AG04450 (cell line): ENCODE data around the gene CLDN8. TPM values are rescaled to one million over a fixed set of nuclear protein-coding genes. Genes with fewer than 3 reads are reported as not detected.

Experiments
- CTCF ChIA-PET: fragments of 300-600, 350-600 bp; formaldehyde crosslinking; extraction: SDS; loops from one replicate; lab custom pipeline; 2022; ENCODE audit warnings: antibody characterized with exemption, inconsistent platforms; lab: Charles Lee
- POLR2A ChIA-PET: fragments of 350-600 bp; formaldehyde crosslinking; extraction: SDS; loops from one replicate; lab custom pipeline; 2021; ENCODE audit warnings: antibody characterized with exemption, inconsistent platforms; lab: Yijun Ruan, JAX
- DNase-seq: peaks from one replicate; pipeline ENCODE4 v3.0.0-alpha.2; 2011; ENCODE audit warnings: low read depth, low spot score
- H3K27ac ChIP-seq: one replicate; pipeline ENCODE4 v1.5.1; 2012; ENCODE audit warnings: low read depth, low read length, control low read depth
- H3K27me3 ChIP-seq: one replicate; pipeline ENCODE4 v1.6.0; 2012; ENCODE audit warnings: low read length; ENCODE audit not compliant: control insufficient read depth, insufficient read depth
- H3K4me3 ChIP-seq: 2 replicates; pipeline ENCODE4 v1.5.1; 2011; ENCODE audit warnings: mild to moderate bottlenecking, low read depth, low read length, control low read depth
- H3K9me3 ChIP-seq: 2 replicates; pipeline ENCODE4 v1.5.1; 2012; ENCODE audit warnings: low read length; ENCODE audit not compliant: control insufficient read depth, insufficient read depth
- polyA plus RNA-seq: library from polyadenylated mRNA; depleted of rRNA; stranded (reverse); fragments of >200 nt; gene quantifications from 2 replicates; pipeline ENCODE4 v1.2.3, GENCODE V29; 2011
- TF ChIP-seq, protein P1 (sequence below): IDR thresholded peaks from 2 replicates; pipeline ENCODE4 v1.5.1; 2011; ENCODE audit warnings: low read depth, low read length, control low read depth, inconsistent platforms

Gene CLDN8
- polyA plus RNA-seq, 1 experiment: not detected

DNA sequence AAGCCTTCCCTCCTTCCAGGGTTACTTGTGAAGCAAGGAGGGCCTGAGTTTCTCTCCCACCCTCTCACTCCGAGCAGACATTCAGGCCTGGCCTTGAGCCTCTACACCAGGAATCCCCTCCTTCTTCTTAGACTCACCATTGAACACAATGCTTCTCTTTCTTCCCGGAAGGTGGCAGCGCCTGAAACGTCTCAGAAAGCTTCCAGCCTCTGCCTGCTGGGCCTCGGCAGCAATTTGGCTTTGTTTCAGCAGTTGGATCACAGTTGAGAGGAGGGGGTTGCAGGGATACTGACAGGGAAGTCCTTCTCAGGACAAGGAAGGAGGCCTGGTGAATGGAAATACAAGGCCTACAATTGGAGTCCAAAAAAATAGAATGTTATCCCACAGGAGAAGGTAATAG is 6.3 kb downstream of the CLDN8 start:
- DNase-seq: no peak
- Histone ChIP-seq H3K4me3 (no peak overlapping the region), H3K27me3 (no peaks in the 10 kb centered on the region), H3K27ac (no peak overlapping the region), H3K9me3 (peaks cover 12% of the 10 kb centered on the region; the same call in 1 of the 2 replicates)
- CTCF ChIA-PET: no interaction called here
- TF ChIP-seq, protein P1, sequence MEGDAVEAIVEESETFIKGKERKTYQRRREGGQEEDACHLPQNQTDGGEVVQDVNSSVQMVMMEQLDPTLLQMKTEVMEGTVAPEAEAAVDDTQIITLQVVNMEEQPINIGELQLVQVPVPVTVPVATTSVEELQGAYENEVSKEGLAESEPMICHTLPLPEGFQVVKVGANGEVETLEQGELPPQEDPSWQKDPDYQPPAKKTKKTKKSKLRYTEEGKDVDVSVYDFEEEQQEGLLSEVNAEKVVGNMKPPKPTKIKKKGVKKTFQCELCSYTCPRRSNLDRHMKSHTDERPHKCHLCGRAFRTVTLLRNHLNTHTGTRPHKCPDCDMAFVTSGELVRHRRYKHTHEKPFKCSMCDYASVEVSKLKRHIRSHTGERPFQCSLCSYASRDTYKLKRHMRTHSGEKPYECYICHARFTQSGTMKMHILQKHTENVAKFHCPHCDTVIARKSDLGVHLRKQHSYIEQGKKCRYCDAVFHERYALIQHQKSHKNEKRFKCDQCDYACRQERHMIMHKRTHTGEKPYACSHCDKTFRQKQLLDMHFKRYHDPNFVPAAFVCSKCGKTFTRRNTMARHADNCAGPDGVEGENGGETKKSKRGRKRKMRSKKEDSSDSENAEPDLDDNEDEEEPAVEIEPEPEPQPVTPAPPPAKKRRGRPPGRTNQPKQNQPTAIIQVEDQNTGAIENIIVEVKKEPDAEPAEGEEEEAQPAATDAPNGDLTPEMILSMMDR: no peak
- POLR2A ChIA-PET: no interaction called here

DNA sequence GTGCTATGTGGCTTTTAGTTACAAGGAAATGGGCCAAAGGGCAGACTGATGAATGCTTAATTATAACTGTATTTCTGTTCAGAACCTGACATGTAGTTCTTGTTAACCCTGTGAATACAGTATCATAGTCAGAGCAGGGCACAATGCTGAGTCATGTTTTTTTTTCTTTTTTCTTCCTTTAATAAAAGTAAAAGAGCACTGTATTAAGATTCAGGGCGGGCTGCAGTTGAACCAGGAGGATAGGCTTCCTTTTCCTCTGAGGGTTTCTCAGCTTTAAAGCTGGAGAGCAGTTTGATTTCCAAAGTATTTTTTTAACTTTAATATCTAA is 8.7 kb downstream of the CLDN8 start:
- DNase-seq: no peak
- H3K27me3 ChIP-seq: no peaks in the 10 kb centered on the region
- H3K9me3 ChIP-seq: peaks cover 12% of the 10 kb centered on the region; the same call in 1 of the 2 replicates
- H3K4me3 ChIP-seq: no peak overlapping the region
- no peak overlapping the region for H3K27ac ChIP-seq
- CTCF ChIA-PET: no interaction called here
- TF ChIP-seq, protein P1: no peak
- POLR2A ChIA-PET: no interaction called here

DNA sequence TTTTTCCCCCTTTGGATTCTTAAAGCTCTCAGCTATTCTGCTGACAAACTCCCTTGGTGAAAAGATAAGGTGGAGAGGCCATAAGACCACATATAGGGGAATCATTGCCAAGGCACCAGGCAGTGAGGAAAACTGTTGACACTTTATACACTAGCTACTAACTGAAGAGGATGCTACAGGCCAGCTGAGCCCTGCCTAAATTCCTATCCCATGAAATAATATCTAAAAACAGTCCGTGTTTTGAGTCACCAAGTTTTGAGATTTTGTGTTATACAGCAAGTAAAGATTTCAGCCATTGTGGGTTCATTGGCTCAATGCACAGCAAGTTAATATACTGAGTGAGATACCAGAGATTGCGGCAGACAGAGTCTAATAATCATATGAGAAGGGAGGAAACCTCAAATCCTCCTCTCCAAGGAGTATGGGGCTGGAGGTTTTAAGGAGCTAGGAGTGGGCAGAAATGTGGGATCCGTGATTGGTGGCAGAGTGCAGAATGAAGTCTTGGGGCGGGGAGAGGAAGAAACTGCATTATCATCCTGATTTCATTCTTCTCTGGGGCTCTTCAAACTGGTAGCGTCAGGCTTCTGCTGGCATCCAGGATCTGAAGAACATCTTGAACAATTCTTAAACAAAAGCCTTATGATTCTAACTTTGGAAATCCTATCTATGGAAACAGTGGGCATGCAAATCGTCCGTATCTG is 9.2 kb downstream of the CLDN8 start:
- Histone ChIP-seq H3K27me3 (no peaks in the 10 kb centered on the region), H3K4me3 (no peak overlapping the region), H3K27ac (no peak overlapping the region), H3K9me3 (peaks cover 12% of the 10 kb centered on the region; the same call in 1 of the 2 replicates)
- TF ChIP-seq, protein P1: no peak
- CTCF ChIA-PET: no interaction called here
- POLR2A ChIA-PET: no interaction called here
- DNase-seq: no peak

DNA sequence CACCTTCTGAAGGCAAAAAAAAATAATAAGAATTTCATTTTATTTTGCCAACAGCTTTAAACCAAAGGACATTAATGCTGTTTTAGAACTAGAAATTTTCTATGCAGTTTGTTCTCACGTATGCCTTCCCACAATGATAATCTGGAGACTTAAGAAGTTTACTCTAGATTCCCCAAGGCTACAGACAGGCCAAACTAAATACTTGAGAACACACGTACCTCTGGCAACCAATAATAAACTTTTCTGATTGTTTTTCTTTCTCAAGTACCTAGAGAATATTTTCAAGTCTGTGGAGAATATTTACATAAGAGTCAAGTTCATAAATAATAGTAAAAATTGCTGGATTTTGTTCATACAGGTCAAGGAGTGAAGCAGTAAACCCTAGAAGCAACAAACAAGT is 15.9 kb downstream of the CLDN8 start:
- TF ChIP-seq, protein P1: no peak
- POLR2A ChIA-PET: no interaction called here
- H3K27me3 ChIP-seq: no peaks in the 10 kb centered on the region
- H3K9me3 ChIP-seq: no peaks in the 10 kb centered on the region
- no peak for DNase-seq
- CTCF ChIA-PET: no interaction called here
- no peak overlapping the region for H3K4me3 ChIP-seq
- H3K27ac ChIP-seq: no peak overlapping the region

DNA sequence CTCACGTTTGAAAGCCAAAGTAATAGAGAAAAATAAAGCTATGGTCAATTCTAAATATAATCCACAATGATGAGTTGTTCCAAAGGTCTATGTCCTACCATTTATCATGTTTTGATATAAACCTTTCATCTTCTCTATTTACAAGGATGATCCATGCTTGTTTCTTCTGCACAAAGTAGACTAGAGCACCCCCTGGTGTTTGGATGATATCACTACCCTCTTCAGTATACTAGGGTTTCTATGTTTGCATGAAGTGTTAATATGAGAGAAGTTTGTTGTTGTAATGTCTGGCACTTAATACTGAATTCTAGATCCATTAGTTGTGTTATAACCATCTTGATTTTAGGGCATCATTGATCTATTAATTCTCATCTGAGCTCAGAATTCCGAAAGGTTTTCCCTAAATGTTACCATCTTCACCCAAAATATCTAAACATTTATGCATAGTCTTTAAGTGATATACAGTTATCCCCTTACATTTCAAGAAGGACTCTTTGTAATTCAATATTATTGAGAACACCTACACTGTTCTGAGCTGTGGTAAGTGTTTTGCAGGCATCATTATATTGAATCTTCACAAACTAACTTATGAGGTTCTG is 21.1 kb downstream of the CLDN8 start:
- ChIA-PET POLR2A (no interaction called here), CTCF (no interaction called here)
- Histone ChIP-seq H3K4me3 (no peak overlapping the region), H3K27ac (no peak overlapping the region), H3K27me3 (no peaks in the 10 kb centered on the region), H3K9me3 (no peaks in the 10 kb centered on the region; the same call in 1 of the 2 replicates)
- no peak for DNase-seq
- TF ChIP-seq, protein P1: 0 out of 2 replicates have a peak, but pooled peaks have one; percentile 4
